Measurements from ENCODE around the gene REX1BD. TPM values are rescaled to one million over a fixed set of nuclear protein-coding genes. Genes with fewer than 3 reads are reported as not detected.

Gene REX1BD
- total and polyA plus RNA-seq, 4 donors = 25.9 to 71.9 (median 51.4) TPM

GRCh38 chr19:18604820-18605159 lies 16.2 kb downstream of the REX1BD start (continued):
- TF ChIP-seq ZBTB33 (IDR thresholded peaks at IDR 0.05) = no peak
- no peak for TF ChIP-seq GABPA (IDR thresholded peaks at IDR 0.05 in 1 of 2, conservative IDR thresholded peaks at IDR 0.05 in 1 of 2)
- TF ChIP-seq RXRA (IDR thresholded peaks at IDR 0.05) = no peak
- no peak for TF ChIP-seq YY1 (IDR thresholded peaks at IDR 0.05)
- no peak for TF ChIP-seq ATF3 (IDR thresholded peaks at IDR 0.05)
- no peak for TF ChIP-seq HNF4G (IDR thresholded peaks at IDR 0.05)
- TF ChIP-seq TAF1 (conservative IDR thresholded peaks at IDR 0.05) = no peak
- TF ChIP-seq MAX (IDR thresholded peaks at IDR 0.05) = no peak
- TF ChIP-seq SP1 (IDR thresholded peaks at IDR 0.05) = no peak
- TF ChIP-seq HNF4A (conservative IDR thresholded peaks at IDR 0.05) = no peak
- TF ChIP-seq RAD21 (IDR thresholded peaks at IDR 0.05) = no peak

GRCh38 chr19:18605196-18605545 lies 16.6 kb downstream of the REX1BD start:
- H3K27ac ChIP-seq (ENCODE audit: low read depth in 1 of 2, low read length in 2 of 2) = no peak overlapping the region
- H3K9me3 ChIP-seq (ENCODE audit: control insufficient read depth in 4 of 4, low read length in 3 of 4) = no peaks in the 10 kb centered on the region
- peaks cover 0 to 5% (median under 1%) of the 10 kb centered on the region in 4 donors for H3K4me1 ChIP-seq (ENCODE audit: control insufficient read depth in 4 of 4, insufficient read depth in 4 of 4, low read length in 3 of 4)
- no peak for DNase-seq (ENCODE audit: low spot score)
- no peak for TF ChIP-seq HNF4A (conservative IDR thresholded peaks at IDR 0.05)
- 9% methylated on average over 17 of the region's 17 CpGs for WGBS
- peaks cover 8 to 11% (median 9%) of the 10 kb centered on the region in 4 donors for H3K27me3 ChIP-seq (ENCODE audit: control insufficient read depth in 4 of 4, insufficient read depth in 4 of 4, low read length in 3 of 4)
- no peak overlapping the region for H3K4me3 ChIP-seq (ENCODE audit: low read depth in 1 of 3, low read length in 3 of 3)
- no peaks in the 10 kb centered on the region for H3K36me3 ChIP-seq (ENCODE audit: control insufficient read depth in 4 of 4, insufficient read depth in 3 of 4, low read depth in 1 of 4, low read length in 3 of 4)
- H3K9ac ChIP-seq (ENCODE audit: low read depth in 1 of 2, low read length in 2 of 2) = no peak overlapping the region

GRCh38 chr19:18605546-18606280 lies 17.1 kb downstream of the REX1BD start:
- H3K9me3 ChIP-seq (ENCODE audit: control insufficient read depth in 4 of 4, low read length in 3 of 4) = no peaks in the 10 kb centered on the region
- H3K4me3 ChIP-seq (ENCODE audit: low read depth in 1 of 3, low read length in 3 of 3) = no peak overlapping the region
- DNase-seq (ENCODE audit: low spot score) = no peak
- WGBS = 4% methylated on average over 65 of the region's 65 CpGs
- H3K27ac ChIP-seq (ENCODE audit: low read depth in 1 of 2, low read length in 2 of 2) = no peak overlapping the region
- H3K36me3 ChIP-seq (ENCODE audit: control insufficient read depth in 4 of 4, insufficient read depth in 3 of 4, low read depth in 1 of 4, low read length in 3 of 4) = no peaks in the 10 kb centered on the region
- H3K9ac ChIP-seq (ENCODE audit: low read depth in 1 of 2, low read length in 2 of 2) = no peak overlapping the region
- peaks cover 0 to 5% (median under 1%) of the 10 kb centered on the region in 4 donors for H3K4me1 ChIP-seq (ENCODE audit: control insufficient read depth in 4 of 4, insufficient read depth in 4 of 4, low read length in 3 of 4)
- TF ChIP-seq FOXA2 (IDR thresholded peaks at IDR 0.05) = no peak
- TF ChIP-seq HNF4G (IDR thresholded peaks at IDR 0.05) = no peak
- no peak for TF ChIP-seq CTCF (IDR thresholded peaks at IDR 0.05; ENCODE audit: low read depth, low read length, missing input control)
- no peak for TF ChIP-seq ATF3 (IDR thresholded peaks at IDR 0.05)
- H3K27me3 ChIP-seq (ENCODE audit: control insufficient read depth in 4 of 4, insufficient read depth in 4 of 4, low read length in 3 of 4) = peaks cover 8 to 12% (median 10%) of the 10 kb centered on the region in 4 donors

Data from liver (tissue), 9 donors.